ENCODE data around the gene MYBPH.

Gene MYBPH

DNA sequence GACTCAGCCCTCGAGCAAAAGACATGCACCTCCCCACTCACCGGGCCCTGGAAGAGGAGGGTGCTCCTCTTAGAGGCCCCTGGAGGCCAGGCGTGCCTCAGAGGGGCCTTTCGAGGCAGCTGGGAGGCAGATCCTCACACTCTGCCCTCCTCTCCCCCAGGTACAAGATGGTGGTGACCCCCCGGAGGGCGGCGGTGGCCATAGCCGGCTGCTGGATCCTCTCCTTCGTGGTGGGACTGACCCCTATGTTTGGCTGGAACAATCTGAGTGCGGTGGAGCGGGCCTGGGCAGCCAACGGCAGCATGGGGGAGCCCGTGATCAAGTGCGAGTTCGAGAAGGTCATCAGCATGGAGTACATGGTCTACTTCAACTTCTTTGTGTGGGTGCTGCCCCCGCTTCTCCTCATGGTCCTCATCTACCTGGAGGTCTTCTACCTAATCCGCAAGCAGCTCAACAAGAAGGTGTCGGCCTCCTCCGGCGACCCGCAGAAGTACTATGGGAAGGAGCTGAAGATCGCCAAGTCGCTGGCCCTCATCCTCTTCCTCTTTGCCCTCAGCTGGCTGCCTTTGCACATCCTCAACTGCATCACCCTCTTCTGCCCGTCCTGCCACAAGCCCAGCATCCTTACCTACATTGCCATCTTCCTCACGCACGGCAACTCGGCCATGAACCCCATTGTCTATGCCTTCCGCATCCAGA, 10.4 kb downstream of the MYBPH start:
- DNase-seq, result no peak

DNA sequence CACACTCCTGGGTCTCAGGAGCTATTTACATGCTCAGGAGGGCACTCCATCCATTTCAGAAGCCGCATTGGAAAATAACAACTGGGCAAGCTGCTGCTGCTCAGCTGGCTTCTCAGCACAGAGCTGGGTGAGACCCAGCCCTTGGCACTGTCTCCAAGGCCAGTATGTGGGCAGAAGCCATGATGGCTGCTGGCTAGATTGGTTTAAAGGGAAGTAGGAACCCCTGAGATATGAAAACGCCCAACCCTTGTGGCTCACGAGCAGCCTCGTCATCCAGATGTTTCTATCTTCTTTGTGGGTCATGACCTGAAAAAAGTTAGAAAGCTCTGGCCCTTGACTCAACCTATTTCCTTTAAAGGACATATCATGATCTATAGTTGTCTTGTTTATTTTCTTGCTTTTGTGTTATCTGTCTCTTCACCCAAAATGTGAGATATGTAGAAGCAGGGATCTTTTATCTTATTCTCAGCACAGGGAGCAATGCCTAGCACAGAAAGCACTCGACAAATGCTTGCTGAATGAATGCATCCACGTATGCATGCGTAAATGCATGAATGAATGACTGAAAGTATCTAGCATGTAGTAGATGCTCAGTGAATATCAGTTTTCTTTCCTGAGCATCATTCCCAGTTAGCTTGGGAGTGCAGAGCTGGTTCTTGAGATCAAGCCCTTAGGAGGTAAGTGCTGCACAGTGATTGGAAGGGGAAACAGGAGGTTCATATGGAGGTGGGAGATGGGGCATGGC, 11.6 kb downstream of the MYBPH start:
- no peak for DNase-seq

DNA sequence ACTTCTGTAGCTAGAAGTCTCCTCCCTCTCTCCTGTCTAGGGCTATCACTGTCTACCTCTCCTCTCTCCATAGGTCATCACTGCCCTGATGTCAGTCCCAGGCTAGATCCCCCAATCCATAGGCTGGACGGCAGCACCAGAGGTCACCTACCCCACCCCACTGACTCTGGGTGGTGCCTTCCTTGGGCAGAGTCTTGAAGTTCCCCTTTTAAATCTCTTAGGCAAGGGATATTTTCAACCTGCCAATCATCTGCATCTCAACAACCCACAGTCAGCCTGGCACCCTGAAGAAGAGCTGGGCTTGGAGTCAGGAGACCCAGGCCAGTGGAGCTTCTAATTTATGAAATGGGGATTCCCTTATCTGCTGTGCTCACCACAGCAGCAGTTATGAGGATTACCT, 13.2 kb downstream of the MYBPH start:
- DNase-seq, result no peak

DNA sequence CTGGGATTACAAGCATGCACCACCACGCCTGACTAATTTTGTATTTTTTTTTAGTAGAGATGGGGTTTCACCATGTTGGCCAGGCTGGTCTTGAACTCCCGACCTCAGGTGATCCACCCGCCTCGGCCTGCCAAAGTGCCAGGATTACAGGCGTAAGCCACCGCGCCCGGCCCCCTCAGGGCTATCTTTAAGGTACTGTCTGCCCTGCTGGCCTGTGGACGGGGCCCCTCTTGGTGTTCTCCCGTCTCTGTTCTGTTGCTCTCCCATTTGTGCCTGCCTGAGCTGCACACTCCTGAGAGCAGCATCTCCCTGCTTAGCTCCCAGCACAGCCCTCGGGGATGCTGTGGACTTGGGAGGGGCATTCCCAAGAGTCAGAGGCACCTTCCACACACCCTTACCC, 13.9 kb downstream of the MYBPH start:
- DNase-seq, result no peak

DNA sequence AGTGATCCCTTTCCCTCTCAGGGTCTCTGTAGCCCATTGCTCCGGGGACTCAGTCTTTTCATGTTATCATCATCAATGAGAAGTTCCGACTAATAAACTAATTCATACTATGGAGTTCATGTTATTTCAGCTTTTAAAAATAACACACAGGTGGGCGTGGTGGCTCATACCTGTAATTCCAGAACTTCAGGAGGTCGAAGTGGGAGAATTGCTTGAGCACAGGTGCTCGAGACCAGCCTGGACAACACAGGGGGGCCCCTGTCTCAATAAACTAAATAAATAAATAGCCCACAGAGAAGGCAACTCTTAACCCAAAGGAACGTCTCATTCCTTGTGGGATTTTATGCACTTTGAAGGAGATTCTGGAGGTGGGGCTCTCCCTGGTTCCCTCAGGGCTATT, 14.5 kb downstream of the MYBPH start:
- no peak for DNase-seq

DNA sequence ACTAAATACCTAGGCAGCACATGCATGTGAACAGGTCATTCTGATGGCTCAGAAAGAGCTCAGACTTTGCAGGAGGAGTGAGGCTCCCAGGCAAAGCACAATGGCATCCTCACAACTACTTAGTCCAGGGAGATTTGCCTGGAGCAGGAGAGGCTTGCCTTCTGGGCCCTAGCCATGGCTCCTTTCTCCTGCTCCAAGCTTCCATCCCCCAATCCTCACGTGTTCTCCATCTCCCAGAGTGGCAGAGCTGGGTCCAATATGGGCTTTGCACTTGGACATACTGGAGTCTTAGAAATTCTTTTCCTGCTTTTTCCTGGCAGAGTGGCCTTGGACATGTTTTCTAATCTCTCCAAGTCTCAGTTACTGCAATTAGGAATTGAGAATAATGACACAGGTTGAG, 15.8 kb downstream of the MYBPH start:
- no peak for DNase-seq

DNA sequence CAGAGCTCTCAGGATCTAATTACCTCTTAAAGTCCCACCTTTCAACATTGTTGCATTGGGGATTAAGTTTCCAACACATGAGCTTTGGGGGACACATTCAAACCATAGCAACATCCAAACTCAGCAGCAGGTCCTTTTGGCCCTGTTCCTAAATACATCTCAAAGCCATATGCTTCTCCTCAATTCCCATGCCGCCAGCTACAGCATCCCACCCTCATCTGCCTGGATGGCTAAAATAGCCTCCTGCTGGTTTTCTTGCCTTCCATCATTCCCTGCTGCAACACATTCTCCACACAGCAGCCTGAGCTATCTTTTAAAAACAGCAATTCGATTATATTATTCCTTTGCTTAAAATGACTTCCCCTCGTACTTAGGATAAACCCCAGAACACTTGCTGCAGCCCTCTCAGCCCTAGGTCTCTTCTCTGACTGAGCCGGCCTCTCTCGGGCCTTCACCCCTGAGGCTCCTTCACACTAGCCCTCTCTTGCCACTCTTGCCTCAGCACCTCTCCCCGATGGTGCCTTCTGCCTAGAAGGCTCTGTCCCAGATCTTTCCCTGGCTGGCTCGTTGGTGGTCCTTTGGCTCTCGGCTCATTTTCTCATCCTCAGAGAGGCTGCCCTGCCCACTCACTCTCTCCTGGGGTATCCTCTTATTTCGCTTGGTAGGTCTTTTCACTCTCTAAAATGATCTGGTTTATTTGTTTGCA, 16.5 kb downstream of the MYBPH start:
- peak; percentile 95 to 98 for DNase-seq

DNA sequence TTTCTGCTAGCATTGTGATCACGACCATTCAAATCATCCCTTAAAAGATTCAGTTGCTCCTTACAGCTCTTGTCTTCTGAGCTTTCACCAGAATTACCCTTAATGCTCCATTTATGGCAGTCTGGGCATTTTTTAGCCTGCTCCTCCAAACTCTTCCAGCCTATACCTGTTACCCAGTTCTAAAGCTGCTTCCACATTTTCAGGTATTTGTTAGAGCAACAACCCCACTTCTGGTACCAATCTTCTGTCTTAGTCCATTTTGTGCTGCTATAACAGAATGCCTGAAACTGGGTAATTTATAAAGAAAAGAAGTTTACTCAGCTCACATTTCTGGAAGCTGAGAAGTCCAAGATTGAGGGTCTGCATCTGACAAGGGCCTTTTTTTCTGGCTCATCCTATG, 17.2 kb downstream of the MYBPH start:
- no peak for DNase-seq

DNA sequence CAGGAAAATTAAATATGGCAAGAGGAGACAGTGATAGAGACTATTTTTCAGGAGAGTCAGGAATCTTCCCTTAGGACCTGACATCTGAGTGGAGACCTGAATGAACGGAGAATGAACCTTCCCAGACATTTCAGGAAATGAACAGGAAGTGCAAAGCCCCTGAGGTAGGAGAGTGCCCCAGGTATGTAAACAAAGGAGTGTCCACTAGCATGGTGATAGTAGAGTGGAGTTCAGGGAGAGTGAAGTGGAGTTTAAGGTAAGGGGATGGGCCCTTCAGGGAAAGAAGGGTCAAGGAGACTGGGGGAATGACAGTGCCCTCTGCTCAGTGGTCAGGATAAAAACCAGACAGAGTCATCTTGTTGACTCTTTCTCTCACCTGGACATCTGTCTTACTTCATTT, 19.3 kb downstream of the MYBPH start:
- DNase-seq, result no peak

DNA sequence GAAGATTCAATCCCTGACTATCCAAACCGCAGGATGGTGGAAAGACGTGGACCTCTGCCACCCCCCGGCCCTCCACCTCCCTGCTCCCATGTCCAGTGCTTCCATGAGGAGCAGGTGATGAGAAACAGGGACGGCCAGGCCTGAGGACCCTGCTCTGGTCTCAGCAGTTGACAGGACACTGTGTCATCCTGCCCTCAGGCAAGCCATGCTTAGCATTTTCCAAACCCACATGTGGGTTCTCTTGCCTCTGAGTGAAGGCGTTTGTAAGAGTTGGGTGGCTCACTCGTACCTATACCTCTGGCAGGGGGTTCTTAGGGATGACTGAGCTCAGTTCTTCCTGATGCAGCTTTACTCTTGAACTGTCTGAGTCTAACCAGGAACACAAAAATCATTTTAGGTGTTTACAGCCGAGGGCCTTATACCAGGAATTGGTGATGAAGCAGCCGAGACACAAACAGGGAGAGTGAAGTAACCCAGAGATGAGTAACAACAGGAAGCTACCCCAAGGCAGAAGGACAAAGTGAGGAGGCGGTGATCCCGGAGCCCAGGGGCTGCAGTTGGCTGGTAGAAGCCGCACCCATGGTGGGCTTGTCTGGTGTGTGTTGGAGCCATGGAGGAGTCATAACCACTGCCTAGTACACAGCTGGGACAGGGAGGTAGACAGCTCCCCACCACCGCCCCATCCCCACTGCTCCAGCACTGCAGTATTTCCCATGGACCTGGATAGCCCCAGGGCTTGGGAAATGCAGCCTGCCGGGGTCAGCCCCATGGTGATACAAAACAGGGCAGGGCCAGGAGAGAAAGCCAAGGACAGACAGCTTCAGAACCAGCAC, 21.4 kb downstream of the MYBPH start:
- DNase-seq, result no peak

DNA sequence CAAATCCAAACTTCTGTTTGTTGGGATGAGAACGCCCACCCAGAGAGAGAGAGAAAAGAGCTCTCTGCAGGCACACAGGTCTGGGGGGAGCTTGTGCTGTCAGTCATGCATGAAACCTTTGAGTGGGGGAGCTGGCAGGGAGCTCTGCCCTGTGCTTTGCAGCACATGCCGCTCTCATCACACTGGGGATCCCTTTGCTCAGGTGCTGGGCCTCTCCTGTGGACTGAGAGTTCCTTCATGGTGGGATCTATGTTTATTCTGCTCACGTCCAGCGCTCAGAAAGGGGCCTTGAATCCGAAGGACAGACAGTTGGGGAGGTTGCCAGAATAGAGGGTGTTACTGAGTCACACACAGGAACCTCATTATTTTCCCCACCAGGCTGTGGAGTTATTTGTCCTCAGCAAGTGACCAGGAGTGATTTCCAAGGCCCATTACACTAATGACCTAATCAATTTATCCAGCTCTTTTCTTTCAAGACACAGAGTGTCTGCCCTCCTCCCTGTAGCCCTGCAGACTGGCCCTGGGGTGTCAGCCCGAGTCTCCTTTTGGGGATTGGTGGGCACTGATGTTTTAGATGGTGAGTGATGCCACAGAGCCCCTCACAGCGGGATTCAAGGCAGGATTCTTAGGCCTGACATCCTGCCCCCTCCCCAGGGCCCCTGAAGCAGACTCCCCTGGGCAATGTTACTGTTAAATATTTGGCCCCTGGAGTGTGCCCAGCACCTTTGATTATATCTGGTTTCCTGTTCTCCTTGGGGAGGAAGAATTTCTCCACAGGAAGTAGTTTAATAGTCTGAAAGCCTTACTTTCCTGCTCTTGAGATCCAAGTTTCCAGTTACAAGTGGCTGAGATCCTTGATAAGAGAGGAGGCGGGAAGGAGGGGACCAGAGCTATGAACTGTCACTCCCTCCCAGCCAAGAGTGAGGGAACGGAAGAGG, 22.3 kb downstream of the MYBPH start:
- no peak for DNase-seq

DNA sequence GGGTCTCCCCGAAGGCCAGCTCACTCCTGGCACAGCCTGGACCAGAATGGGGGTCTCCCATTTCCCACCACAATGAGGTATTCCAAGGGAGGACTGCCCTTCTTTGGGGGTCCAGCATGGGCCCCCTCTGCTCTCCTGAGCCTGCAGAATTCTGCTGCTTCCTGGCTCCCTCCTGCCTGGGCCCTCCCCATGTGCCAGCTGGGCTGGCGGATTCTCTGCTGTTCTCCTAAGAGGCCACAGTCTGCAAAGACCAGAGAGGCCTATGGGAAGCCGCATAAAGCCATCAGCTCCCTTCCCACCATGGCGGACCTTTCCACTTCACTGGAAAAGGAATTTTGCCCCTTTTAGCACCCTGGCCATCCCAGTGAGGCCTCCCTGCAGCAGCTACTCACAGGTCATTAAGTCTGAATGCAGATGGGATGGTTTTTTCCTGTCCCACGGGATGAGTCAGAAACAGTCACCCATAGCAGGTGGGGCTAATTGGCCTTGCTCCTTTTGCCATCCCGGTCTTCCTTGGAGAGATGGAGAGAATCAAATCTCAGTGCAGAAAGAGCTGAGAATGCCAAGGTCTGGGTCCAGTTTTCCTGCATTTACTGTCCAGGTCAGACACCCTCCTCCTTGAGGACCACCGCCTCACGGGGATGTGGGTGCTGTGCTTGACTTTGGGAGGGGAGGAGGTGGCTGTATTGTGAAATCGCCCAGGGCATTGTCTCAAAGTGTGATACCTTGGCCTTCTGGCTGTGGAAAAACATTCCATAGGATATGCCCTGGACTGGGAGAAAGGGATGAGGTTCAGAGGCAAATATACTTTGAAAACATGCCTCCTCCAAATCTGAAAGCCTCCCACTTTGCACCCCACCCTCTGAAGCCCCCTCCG, 23.2 kb downstream of the MYBPH start:
- DNase-seq, result peak in 1 of 2 experiments; percentile 16

DNA sequence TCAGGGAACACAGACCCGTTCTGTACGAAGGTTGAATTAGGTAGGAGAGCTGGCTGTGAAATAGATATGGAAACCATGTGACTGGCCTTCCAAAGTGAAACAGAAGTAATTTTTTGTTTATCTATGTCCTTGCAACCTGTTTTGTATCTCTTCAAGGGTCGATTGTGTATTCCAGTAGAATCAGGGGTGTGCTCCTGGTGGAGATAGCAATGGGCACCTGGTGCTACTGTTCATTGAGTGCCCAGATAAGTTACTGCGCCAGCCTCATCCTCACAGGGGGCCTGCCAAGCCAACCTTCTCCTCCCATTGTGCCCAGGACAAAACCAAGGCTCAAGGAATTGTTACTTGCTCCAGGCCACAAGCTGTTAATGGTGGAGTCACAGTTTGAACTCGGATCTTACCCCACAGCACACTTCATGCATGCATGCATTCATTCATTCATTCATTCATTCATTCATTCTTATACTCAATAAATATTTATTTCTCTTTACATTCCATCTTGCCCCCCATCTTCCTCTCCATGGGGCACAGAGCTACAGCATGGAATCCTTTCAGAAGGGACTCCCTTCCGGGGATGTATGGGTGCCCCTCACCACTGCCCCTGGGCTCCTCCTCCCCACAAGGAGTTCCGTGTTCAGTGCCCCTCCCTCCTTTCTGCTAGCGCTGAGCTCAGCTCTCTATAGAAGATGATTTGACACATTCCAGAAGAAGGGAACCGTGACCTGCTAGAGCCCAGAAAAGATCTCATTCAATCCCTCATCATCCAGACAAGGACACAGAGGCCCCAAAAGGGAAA, 24.1 kb downstream of the MYBPH start:
- DNase-seq, result no peak

DNA sequence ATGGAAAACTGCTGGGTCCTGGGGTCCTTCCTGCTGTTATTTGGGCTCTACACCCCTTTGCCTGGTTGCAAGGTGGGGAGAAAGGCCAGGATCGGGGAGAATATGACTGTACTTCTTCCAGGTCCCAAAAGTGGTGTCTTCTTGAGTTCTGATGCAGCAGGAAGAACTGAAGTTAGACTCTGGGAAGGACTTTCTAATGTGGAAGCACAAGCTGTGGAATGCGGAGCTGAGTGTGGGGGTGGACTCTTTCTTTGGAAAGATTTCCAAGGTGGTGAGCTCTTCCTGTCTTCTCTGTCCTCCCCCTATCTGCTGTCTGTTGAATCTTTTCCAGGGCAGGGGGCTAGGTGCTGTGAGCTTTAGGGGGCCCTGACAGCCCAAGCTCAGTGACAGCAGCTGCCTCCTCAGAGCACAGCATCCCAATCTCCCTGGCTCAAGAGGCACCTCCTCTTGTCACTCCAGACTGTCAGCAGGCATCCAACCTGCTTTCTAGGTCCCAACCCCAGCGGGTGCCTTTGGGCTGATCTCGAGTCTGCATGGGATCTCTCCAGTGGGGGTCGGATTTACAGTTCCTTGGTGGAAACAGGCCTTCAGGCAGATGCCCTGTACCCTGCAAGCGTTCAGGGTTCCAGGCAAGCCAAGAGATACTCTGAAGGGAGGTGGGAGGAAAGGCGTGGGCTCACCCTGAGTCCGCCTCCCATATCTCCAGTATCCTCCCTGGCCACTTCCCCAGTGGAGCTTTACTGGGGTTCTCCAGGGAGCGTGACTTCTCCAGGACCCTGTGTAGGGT, 24.9 kb downstream of the MYBPH start:
- peak; percentile 65 to 87 for DNase-seq

DNA sequence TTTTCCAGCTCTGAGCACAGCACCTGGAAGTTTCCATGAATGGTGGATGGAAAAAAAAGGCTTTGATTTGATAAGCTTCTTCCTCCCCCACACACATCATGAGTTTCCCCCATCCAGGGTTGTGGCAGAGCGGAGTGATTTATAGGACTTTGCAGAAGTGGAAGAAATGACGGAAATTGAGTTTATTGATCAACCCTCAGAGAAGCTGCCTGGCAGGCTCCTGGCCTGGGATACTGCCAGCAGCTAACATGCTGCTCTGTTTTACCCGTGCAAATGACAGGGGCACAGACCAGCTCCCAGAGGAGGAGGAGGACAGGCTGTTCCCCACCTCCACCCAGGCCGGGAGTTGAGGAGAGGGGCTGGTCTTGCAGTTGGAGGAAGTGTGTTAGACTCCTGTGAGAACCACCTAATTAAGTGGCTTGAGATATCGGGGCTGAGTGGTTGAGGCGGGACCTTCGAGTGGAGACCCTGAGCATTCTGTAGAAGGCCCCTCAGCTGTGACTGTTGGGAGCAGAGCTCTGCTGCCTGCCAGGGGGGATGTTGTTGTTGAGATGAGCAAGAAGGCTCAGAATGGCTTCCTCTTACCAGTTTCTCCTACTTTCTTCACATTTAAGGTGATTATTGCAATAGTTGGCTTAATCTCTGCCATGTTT, 26.3 kb downstream of the MYBPH start:
- DNase-seq, result peak in 1 of 2 experiments; percentile 19

DNA sequence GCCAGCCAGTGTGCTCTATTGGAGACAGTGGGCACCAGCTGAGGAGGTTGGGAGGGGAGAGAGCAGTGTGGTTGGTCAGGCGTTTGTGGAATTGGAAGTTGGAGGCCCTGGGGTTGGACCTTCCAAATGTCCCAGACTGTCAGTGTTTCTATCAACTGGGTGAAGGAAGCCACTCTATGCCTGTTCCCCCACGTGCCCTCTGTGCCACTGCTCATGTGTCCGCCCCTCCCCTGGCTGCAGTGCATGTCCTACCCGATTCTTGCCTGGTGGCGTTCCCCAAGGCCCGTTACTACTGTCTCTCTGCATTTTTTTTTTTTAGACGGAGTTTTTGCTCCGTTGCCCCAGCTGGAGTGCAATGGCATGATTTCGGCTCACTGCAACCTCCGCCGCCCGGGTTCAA, 27.0 kb downstream of the MYBPH start:
- no peak for DNase-seq

DNA sequence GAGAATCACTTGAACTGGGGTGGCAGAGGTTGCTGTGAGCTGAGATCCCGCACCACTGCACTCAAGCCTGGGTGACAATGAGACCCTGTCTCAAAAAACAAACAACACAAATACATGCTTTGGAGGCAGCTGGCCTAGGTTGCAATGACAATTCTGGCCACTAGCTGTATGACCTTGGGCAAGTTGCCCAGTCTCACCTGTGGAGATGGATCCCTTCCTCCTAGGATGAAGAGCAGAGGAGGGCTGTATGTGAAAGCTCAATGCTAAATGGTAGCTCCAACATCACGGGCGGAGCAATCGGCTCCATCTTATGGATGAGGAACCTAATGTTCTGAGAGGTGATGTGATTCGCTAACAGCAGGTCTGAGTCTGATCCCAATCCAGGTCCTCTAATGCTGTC, 27.5 kb downstream of the MYBPH start:
- DNase-seq, result no peak

DNA sequence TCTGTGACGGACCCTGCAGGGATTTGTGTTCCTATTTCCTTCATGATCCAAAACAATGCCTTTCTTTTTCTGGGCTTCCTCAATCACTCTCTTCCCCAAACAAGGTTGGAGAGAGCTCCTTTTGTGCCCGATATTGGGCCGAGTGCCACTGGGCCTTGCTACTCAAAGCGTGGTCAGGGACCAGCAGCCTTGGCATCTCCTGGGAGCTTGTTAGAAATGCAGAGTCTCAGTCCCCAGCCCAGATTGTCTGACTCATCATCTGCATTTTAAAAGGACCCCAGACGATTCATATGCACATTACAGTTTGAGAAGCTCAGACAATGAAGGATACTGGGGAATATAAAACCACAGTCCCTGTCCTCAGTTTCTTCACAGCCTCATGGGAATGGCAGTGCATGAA, 28.2 kb downstream of the MYBPH start:
- no peak for DNase-seq

DNA sequence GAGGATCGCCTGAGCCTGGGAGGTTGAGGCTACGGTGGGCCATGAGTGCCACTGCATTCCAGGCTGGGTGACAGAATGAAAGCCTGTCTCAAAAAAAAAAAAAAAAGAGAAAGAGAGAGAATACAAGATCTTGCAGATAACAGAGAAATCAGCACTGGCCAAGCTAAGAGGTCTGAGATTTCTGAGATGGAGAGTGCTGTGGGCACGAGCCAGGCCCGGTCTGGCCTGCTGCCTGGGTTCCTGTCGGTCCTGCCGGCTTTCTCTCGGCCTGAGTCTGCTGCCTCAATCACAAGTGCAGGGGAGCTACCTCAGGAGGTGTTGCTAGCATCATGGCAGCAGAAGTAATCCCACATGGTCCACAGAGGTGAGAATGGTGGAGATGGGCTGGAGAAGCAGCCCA, 29.1 kb downstream of the MYBPH start:
- DNase-seq, result no peak

Data from NCI-H524 (cell line).